GM12878 (cell line): ENCODE data around the gene DMRTC2.

Experiments used
- CHD4 ChIP-seq: fragments of 200-600 bp; sonication (generic); IDR thresholded peaks from 2 replicates; pipeline ENCODE4 v1.6.1; 2016; ENCODE audit warnings: mild to moderate bottlenecking
- HDAC2 ChIP-seq: fragments of 200-600 bp; sonication (generic); IDR thresholded peaks from 2 replicates; pipeline ENCODE4 v1.6.1; 2017
- SIN3A ChIP-seq: IDR thresholded peaks from 2 replicates; pipeline ENCODE4 v1.6.1; 2012; ENCODE audit warnings: low read depth, low read length, improper control_type of control experiment
- TCF3 ChIP-seq: IDR thresholded peaks from 2 replicates; pipeline ENCODE4 v1.6.1; 2012; ENCODE audit warnings: low read depth, mild to moderate bottlenecking, low read length, borderline replicate concordance; ENCODE audit not compliant: insufficient read depth
- ZNF274 ChIP-seq: IDR thresholded peaks from one replicate; pipeline ENCODE4 v1.8.0; 2011; ENCODE audit not compliant: insufficient read length, insufficient read depth
- TF ChIP-seq, protein P1 (sequence below): fragments of 450-650 bp; IDR thresholded peaks from 2 replicates; pipeline ENCODE4 v1.6.1; 2016; ENCODE audit warnings: mild to moderate bottlenecking

DNA sequence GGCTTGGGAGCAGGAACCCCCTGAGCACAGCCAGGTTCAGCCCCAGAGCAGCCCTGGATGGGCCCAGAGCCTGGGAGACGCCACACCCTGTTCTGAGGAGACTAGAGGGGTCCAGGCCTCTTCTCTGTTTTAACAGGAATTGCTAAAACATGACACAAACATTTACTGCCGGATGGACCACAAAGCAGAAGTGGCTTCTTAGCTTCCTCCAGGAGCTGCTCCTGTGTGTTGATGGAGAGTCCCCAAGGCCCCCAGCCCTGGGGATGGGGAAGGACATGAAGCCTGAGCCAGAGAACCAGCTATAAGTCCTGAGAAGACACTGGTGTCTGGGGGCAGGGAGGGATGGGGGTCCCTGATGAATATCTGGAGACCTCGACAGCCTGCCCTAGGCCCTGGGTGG is 33.8 kb upstream of the DMRTC2 start:
- no peak for TF ChIP-seq SIN3A
- TF ChIP-seq TCF3: no peak
- no peak for TF ChIP-seq HDAC2
- no peak for TF ChIP-seq ZNF274
- TF ChIP-seq, protein P1, sequence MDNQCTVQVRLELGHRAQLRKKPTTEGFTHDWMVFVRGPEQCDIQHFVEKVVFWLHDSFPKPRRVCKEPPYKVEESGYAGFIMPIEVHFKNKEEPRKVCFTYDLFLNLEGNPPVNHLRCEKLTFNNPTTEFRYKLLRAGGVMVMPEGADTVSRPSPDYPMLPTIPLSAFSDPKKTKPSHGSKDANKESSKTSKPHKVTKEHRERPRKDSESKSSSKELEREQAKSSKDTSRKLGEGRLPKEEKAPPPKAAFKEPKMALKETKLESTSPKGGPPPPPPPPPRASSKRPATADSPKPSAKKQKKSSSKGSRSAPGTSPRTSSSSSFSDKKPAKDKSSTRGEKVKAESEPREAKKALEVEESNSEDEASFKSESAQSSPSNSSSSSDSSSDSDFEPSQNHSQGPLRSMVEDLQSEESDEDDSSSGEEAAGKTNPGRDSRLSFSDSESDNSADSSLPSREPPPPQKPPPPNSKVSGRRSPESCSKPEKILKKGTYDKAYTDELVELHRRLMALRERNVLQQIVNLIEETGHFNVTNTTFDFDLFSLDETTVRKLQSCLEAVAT: no peak
- no peak for TF ChIP-seq CHD4
